ENCODE data around the gene ATP6V1F. TPM values are rescaled to one million over a fixed set of nuclear protein-coding genes. Genes with fewer than 3 reads are reported as not detected.
A peak's percentile ranks its signal among the peaks of the same experiment; 100 is the strongest.

ATP6V1F gene
- total RNA-seq, 1 experiment from 2014 or later: 115 TPM

GRCh38 chr7:128841921-128842673 is 20.6 kb upstream of the ATP6V1F start:
- H3K9ac ChIP-seq (ENCODE audit: extremely low read depth, insufficient read length, low read length): no peak overlapping the region
- no peak overlapping the region for H3K4me2 ChIP-seq (ENCODE audit: insufficient read depth, insufficient read length, low read length)
- H3K27me3 Mint-ChIP-seq (ENCODE audit: low read depth): no peaks in the 10 kb centered on the region
- no peak overlapping the region for H4K91ac ChIP-seq (ENCODE audit: insufficient read length, low read depth, low read length)
- no peaks in the 10 kb centered on the region for H3K79me2 ChIP-seq (ENCODE audit: insufficient read depth, low read length)
- peaks cover 2 to 14% of the 10 kb centered on the region in 2 experiments for H3K4me1 Mint-ChIP-seq
- no peak overlapping the region for H3T11ph ChIP-seq (ENCODE audit: low read length)
- H2BK12ac ChIP-seq (ENCODE audit: insufficient read length, low read depth, low read length): no peak overlapping the region
- no peaks in the 10 kb centered on the region for H3K23me2 ChIP-seq (ENCODE audit: insufficient read length, low read depth, low read length, poor library complexity, severe bottlenecking)
- no peaks in the 10 kb centered on the region for H3K79me1 ChIP-seq (ENCODE audit: insufficient read depth, low read depth, low read length, poor library complexity, severe bottlenecking)
- H4K5ac ChIP-seq (ENCODE audit: insufficient read length, low read depth, low read length): no peak overlapping the region
- peak overlapping the region in 1 of 2 experiments; percentile 19; a peak in 1 of 5 replicates for H3K4me3 Mint-ChIP-seq
- H3K18ac ChIP-seq (ENCODE audit: insufficient read length, low read depth, low read length): no peak overlapping the region
- H3K14ac ChIP-seq (ENCODE audit: insufficient read depth, low read length): no peak overlapping the region
- peak; percentile 84 for DNase-seq
- H2BK120ac ChIP-seq (ENCODE audit: low read depth, low read length, poor library complexity, severe bottlenecking): no peak overlapping the region
- H4K8ac ChIP-seq (replicated peaks; ENCODE audit: insufficient read length, low read depth, low read length): no peak overlapping the region
- no peaks in the 10 kb centered on the region for H3K9me3 ChIP-seq (ENCODE audit: control insufficient read depth, low read depth, low read length)
- H4K20me1 ChIP-seq (ENCODE audit: control insufficient read depth, insufficient read depth, insufficient read length): no peaks in the 10 kb centered on the region
- no peaks in the 10 kb centered on the region for H3K4me1 ChIP-seq (ENCODE audit: insufficient read depth, low read length)
- no peaks in the 10 kb centered on the region for H3K27me3 ChIP-seq (ENCODE audit: insufficient read depth, low read length)
- H3K36me3 Mint-ChIP-seq (ENCODE audit: insufficient read depth in 1 of 3, low read depth in 3 of 3): peaks cover 0 to 6% (median 0%) of the 10 kb centered on the region in 3 experiments; a peak in 2 of 7 replicates
- no peak overlapping the region for H2BK20ac ChIP-seq (ENCODE audit: low read depth, low read length, poor library complexity, severe bottlenecking)
- H2BK5ac ChIP-seq (ENCODE audit: insufficient read length, low read length): no peak overlapping the region
- H3K27ac ChIP-seq (ENCODE audit: insufficient read length, low read depth, low read length): no peak overlapping the region
- no peak overlapping the region for H2BK15ac ChIP-seq (ENCODE audit: low read depth, low read length)
- no peak overlapping the region for H3K27ac Mint-ChIP-seq
- H3K4ac ChIP-seq (ENCODE audit: low read depth, low read length): no peak overlapping the region
- no peak overlapping the region for H2AK5ac ChIP-seq (ENCODE audit: insufficient read length, low read length)
- no peak overlapping the region for H3K23ac ChIP-seq (ENCODE audit: insufficient read length, low read depth, low read length)
- WGBS (ENCODE audit: extremely low coverage, insufficient read length, low lambda C conversion rate): no CpG with 5 or more reads among the region's 35 CpGs
- no peak overlapping the region for H3K56ac ChIP-seq (ENCODE audit: insufficient read length, low read depth, low read length)
- H2AFZ ChIP-seq (ENCODE audit: low read length): no peak overlapping the region
- no peaks in the 10 kb centered on the region for H3K9me3 Mint-ChIP-seq
- peak; percentile 100 for TF ChIP-seq CTCF (conservative IDR thresholded peaks at IDR 0.05)

Measured in H9 (cell line).